SK-N-MC (cell line): Measurements from ENCODE around the gene NEDD4.

Experiments
- EZH2 ChIP-seq: fragments of 200-600 bp; sonication (generic); IDR thresholded peaks from one replicate; pipeline ENCODE4 v1.6.1; 2017; ENCODE audit warnings: antibody characterized with exemption
- POLR2AphosphoS5 ChIP-seq: IDR thresholded peaks from 2 replicates; pipeline ENCODE4 v1.6.1; 2012; ENCODE audit warnings: mild to moderate bottlenecking, low read depth, low read length, borderline replicate concordance

DNA sequence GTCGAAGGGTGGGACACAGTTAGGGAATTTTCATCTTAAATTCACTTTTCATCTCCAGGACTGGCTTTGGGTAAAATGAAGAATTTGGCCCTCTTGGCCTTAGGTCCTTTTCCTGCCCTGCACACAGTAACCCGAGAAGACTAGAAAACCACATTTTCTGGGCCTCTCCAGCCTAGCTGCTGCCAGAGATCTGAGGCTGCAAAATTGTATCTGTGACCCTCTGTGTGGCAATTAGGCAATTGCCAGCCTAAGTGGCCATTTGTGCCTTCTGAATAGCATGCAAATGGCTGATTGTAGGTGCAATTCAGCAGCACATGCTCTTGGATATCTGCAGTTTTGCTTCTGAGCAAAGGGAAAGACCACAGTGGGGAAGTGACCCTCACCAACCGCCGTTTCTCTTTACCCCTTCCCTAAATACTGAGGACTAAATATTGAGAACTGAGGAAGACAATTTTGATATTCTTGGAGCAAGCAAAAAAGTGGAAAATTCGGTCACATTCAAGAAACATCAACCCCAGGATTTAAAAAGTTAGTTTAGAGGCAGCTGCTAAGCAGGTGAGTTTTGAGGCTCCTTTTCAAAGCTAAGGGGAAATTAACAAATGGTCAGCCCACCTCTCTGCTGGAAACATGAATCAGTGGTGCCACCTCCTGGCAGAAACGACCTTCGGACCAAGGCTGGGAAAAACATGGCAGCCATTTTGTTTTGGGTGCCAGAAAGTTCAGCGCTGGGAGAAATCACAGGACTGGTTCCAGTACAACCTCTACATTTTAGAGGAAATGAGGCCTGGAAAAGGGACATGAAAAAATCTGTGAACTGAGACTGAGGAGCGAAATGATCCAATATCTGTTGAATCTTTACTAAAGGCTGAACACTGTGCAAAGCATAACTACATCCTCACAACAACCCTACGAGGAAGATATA lies 193.9 kb downstream of the NEDD4 start:
- TF ChIP-seq EZH2 (no peak), POLR2AphosphoS5 (no peak)
